MM.1S (cell line): Measurements from ENCODE around the gene PLA2G2D.

Source experiments
- DNase-seq: peaks from one replicate; pipeline ENCODE4 v3.0.0-alpha.2; 2015
- H2AFZ ChIP-seq: fragments of 300-600 bp; sonication (generic); 2 replicates; pipeline ENCODE4 v1.6.0; 2016; ENCODE audit warnings: antibody characterized with exemption, low read length
- H3F3A ChIP-seq: fragments of 300-600 bp; sonication (generic); 2 replicates; pipeline ENCODE4 v1.6.1; 2016; ENCODE audit warnings: mild to moderate bottlenecking, antibody characterized with exemption, low read length, moderate library complexity, mixed read lengths; ENCODE audit not compliant: insufficient read depth
- H3K27ac ChIP-seq: fragments of 300-600 bp; sonication (generic); 2 replicates; pipeline ENCODE4 v1.5.1; 2016; ENCODE audit warnings: mild to moderate bottlenecking, low read length
- H3K27me3 ChIP-seq: fragments of 300-600 bp; sonication (generic); replicated peaks from 2 replicates; pipeline ENCODE4 v1.6.0; 2016; ENCODE audit warnings: low read length; ENCODE audit not compliant: insufficient read depth
- H3K36me3 ChIP-seq: fragments of 300-600 bp; sonication (generic); replicated peaks from 2 replicates; pipeline ENCODE4 v1.6.1; 2016; ENCODE audit warnings: mild to moderate bottlenecking, low read length, mixed read lengths; ENCODE audit not compliant: insufficient read depth
- H3K4me1 ChIP-seq: fragments of 300-600 bp; sonication (generic); 2 replicates; pipeline ENCODE4 v1.6.1; 2016; ENCODE audit warnings: low read length, mixed read lengths
- H3K4me2 ChIP-seq: fragments of 300-600 bp; sonication (generic); 2 replicates; pipeline ENCODE4 v1.6.0; 2016; ENCODE audit warnings: low read depth, low read length
- H3K4me3 ChIP-seq: fragments of 300-600 bp; sonication (generic); 2 replicates; pipeline ENCODE4 v1.5.1; 2016; ENCODE audit warnings: low read length, mixed read lengths
- H3K79me2 ChIP-seq: fragments of 300-600 bp; sonication (generic); 2 replicates; pipeline ENCODE4 v1.6.1; 2016; ENCODE audit warnings: mixed run types, low read length, mixed read lengths
- H3K9ac ChIP-seq: fragments of 300-600 bp; sonication (generic); 2 replicates; pipeline ENCODE4 v1.6.1; 2016; ENCODE audit warnings: low read length, mixed read lengths
- H3K9me2 ChIP-seq: fragments of 300-600 bp; sonication (generic); replicated peaks from 2 replicates; pipeline ENCODE4 v1.6.1; 2016; ENCODE audit warnings: mild to moderate bottlenecking, low read length, mixed read lengths; ENCODE audit not compliant: insufficient read depth
- H3K9me3 ChIP-seq: fragments of 300-600 bp; sonication (generic); replicated peaks from 2 replicates; pipeline ENCODE4 v1.6.1; 2016; ENCODE audit warnings: mild to moderate bottlenecking, low read length, mixed read lengths; ENCODE audit not compliant: insufficient read depth
- H4K20me1 ChIP-seq: fragments of 300-600 bp; sonication (generic); 2 replicates; pipeline ENCODE4 v1.6.1; 2016; ENCODE audit warnings: mild to moderate bottlenecking, low read length, moderate library complexity, mixed read lengths; ENCODE audit not compliant: insufficient read depth
- CTCF ChIP-seq: fragments of 300-600 bp; sonication (generic); IDR thresholded peaks from 2 replicates; pipeline ENCODE4 v1.5.1; 2016; ENCODE audit warnings: antibody characterized with exemption, low read length, mixed read lengths
- EZH2 ChIP-seq: fragments of 300-600 bp; sonication (generic); optimal IDR thresholded peaks from 2 replicates; pipeline ENCODE3; 2017; ENCODE audit warnings: low read depth, mild to moderate bottlenecking, antibody characterized with exemption, low read length, mixed read lengths
- EZH2phosphoT487 ChIP-seq: fragments of 300-600 bp; sonication (generic); IDR thresholded peaks from 2 replicates; pipeline ENCODE4 v1.6.1; 2018; ENCODE audit warnings: antibody characterized with exemption, low read length

Gene PLA2G2D

GRCh38 chr1:20147846-20148570 is 28.7 kb upstream of the PLA2G2D start:
- DNase-seq, result no peak
- no peak overlapping the region for H3K4me3 ChIP-seq
- H3K9me2 ChIP-seq, result no peaks in the 10 kb centered on the region
- no peaks in the 10 kb centered on the region for H3K9me3 ChIP-seq
- H4K20me1 ChIP-seq, result no peaks in the 10 kb centered on the region
- H3K36me3 ChIP-seq, result no peaks in the 10 kb centered on the region
- no peaks in the 10 kb centered on the region for H3K4me1 ChIP-seq
- H3K27me3 ChIP-seq, result peaks cover 25% of the 10 kb centered on the region
- H2AFZ ChIP-seq, result no peak overlapping the region
- no peak overlapping the region for H3K4me2 ChIP-seq
- no peaks in the 10 kb centered on the region for H3F3A ChIP-seq
- H3K9ac ChIP-seq, result no peak overlapping the region
- H3K27ac ChIP-seq, result no peak overlapping the region
- TF ChIP-seq EZH2phosphoT487 (no peak), CTCF (no peak), EZH2 (no peak)
- no peaks in the 10 kb centered on the region for H3K79me2 ChIP-seq

GRCh38 chr1:20143734-20144565 is 24.6 kb upstream of the PLA2G2D start:
- Histone ChIP-seq H3K9me2 (no peaks in the 10 kb centered on the region), H3F3A (no peaks in the 10 kb centered on the region), H3K4me3 (no peak overlapping the region), H3K4me2 (no peak overlapping the region), H3K27me3 (peaks cover 14% of the 10 kb centered on the region), H3K79me2 (no peaks in the 10 kb centered on the region), H3K9me3 (no peaks in the 10 kb centered on the region), H3K27ac (no peak overlapping the region), H3K9ac (no peak overlapping the region), H3K36me3 (no peaks in the 10 kb centered on the region), H2AFZ (no peak overlapping the region), H3K4me1 (no peaks in the 10 kb centered on the region), H4K20me1 (no peaks in the 10 kb centered on the region)
- TF ChIP-seq CTCF (no peak), EZH2 (no peak), EZH2phosphoT487 (no peak)
- no peak for DNase-seq

- no peak overlapping the region for H3K4me3 ChIP-seq
- no peaks in the 10 kb centered on the region for H3K4me1 ChIP-seq
- H3K27me3 ChIP-seq, result peaks cover 18% of the 10 kb centered on the region
- no peak overlapping the region for H3K27ac ChIP-seq
- H4K20me1 ChIP-seq, result no peaks in the 10 kb centered on the region
- TF ChIP-seq CTCF, result no peak
- H3K36me3 ChIP-seq, result no peaks in the 10 kb centered on the region
- H3K9me2 ChIP-seq, result no peaks in the 10 kb centered on the region
- H3F3A ChIP-seq, result no peaks in the 10 kb centered on the region
- no peaks in the 10 kb centered on the region for H3K79me2 ChIP-seq
- no peaks in the 10 kb centered on the region for H3K9me3 ChIP-seq
- H2AFZ ChIP-seq, result no peak overlapping the region
- DNase-seq, result no peak
- H3K9ac ChIP-seq, result no peak overlapping the region
- H3K4me2 ChIP-seq, result no peak overlapping the region
These were observed 24.0 kb upstream of the PLA2G2D start for GRCh38 chr1:20143318-20143717.
